ENCODE results near the gene KDM6A. TPM values are rescaled to one million over a fixed set of nuclear protein-coding genes. Genes with fewer than 3 reads are reported as not detected.

KDM6A gene
- total and polyA plus RNA-seq, 9 of the 15 experiments (the other 6 are each of a cell fraction or from before 2014, with no cell fraction given) = 8.4 to 34.3 (median 22.9) TPM

- TF ChIP-seq E2F3 (CRISPR knock-in tag; IDR thresholded peaks at IDR 0.05) (0 out of 2 replicates have a peak, but pooled peaks have one; percentile 63), HOMEZ (CRISPR knock-in tag; IDR thresholded peaks at IDR 0.05) (peak; percentile 93), ID3 (CRISPR knock-in tag; IDR thresholded peaks at IDR 0.05) (0 out of 2 replicates have a peak, but pooled peaks have one; percentile 58), ID3 (tag; IDR thresholded peaks at IDR 0.05) (no peak), ZKSCAN3 (CRISPR knock-in tag; IDR thresholded peaks at IDR 0.05) (0 out of 2 replicates have a peak, but pooled peaks have one; percentile 34), HIVEP1 (CRISPR knock-in tag; IDR thresholded peaks at IDR 0.05) (0 out of 2 replicates have a peak, but pooled peaks have one; percentile 46), ZNF436 (CRISPR knock-in tag; IDR thresholded peaks at IDR 0.05) (peak; percentile 77; the same call in 1 of the 2 replicates), ZNF239 (CRISPR knock-in tag; IDR thresholded peaks at IDR 0.05) (no peak), CREB5 (CRISPR knock-in tag; IDR thresholded peaks at IDR 0.05) (0 out of 2 replicates have a peak, but pooled peaks have one; percentile 55), USF1 (CRISPR knock-in tag; IDR thresholded peaks at IDR 0.05) (no peak), ILF3 (IDR thresholded peaks at IDR 0.05; ENCODE audit: borderline replicate concordance) (no peak), NR2F6 (CRISPR knock-in tag; IDR thresholded peaks at IDR 0.05) (peak; percentile 94), ZNF511 (CRISPR knock-in tag; IDR thresholded peaks at IDR 0.05) (no peak), ZNF174 (CRISPR knock-in tag; IDR thresholded peaks at IDR 0.05) (peak; percentile 82; the same call in 1 of the 2 replicates), NONO (IDR thresholded peaks at IDR 0.05; ENCODE audit: low read depth in 2 of 2, low read length in 1 of 2) (no peak), ZSCAN32 (CRISPR knock-in tag; IDR thresholded peaks at IDR 0.05) (no peak), MYNN (IDR thresholded peaks at IDR 0.05) (no peak), MYNN (CRISPR knock-in tag; IDR thresholded peaks at IDR 0.05) (no peak), CGGBP1 (CRISPR knock-in tag; IDR thresholded peaks at IDR 0.05) (no peak), FUS (optimal IDR thresholded peaks at IDR 0.05; ENCODE audit: low read depth, low read length) (no peak), PHTF2 (CRISPR knock-in tag; IDR thresholded peaks at IDR 0.05) (peak; percentile 90), MYC (IDR thresholded peaks at IDR 0.05; ENCODE audit: low read depth, low read length) (no peak), MYC (CRISPR knock-in tag; IDR thresholded peaks at IDR 0.05; ENCODE audit: borderline replicate concordance, low read depth) (peak; percentile 47; the same call in 1 of the 2 replicates), HES1 (IDR thresholded peaks at IDR 0.05; ENCODE audit: low read depth) (no peak)
Measured at GRCh38 chrX:44876767-44877166, 3.8 kb downstream of the KDM6A start (continued).
